ENCODE results near the gene PDE1A.

PDE1A gene

GRCh38 chr2:182267971-182268370 lies 158.9 kb downstream of the PDE1A start:
- TF ChIP-seq CTCF (conservative IDR thresholded peaks at IDR 0.05; ENCODE audit: low read depth, low read length): no peak
- DNase-seq (ENCODE audit: low read depth): no peak
- H3K4me3 ChIP-seq (ENCODE audit: low read length): no peak overlapping the region

DNA sequence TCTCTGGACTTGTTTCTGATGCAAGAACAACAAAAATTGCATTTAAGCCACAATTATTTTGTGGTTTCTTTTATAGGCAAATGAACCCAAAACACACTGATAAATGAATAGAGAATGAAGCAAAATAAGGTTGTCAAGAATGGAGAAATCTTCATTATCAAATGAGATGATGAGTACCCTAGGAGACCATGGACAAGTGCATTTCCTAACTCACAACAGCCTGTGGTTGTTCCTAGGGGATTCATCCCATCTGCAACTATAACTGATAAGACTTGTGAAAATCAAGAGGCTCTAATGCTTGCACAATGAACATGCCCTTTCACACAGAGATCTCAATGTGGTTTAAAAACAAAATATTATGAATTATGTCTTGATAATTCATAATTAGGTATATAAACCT lies 159.9 kb downstream of the PDE1A start:
- DNase-seq (ENCODE audit: low read depth): no peak
- no peak overlapping the region for H3K4me3 ChIP-seq (ENCODE audit: low read length)
- no peak for TF ChIP-seq CTCF (conservative IDR thresholded peaks at IDR 0.05; ENCODE audit: low read depth, low read length)

GRCh38 chr2:182265718-182266117 lies 161.1 kb downstream of the PDE1A start:
- DNase-seq (ENCODE audit: low read depth): no peak
- TF ChIP-seq CTCF (conservative IDR thresholded peaks at IDR 0.05; ENCODE audit: low read depth, low read length): no peak
- H3K4me3 ChIP-seq (ENCODE audit: low read length): no peak overlapping the region

GRCh38 chr2:182261860-182262387 lies 164.9 kb downstream of the PDE1A start:
- TF ChIP-seq CTCF (conservative IDR thresholded peaks at IDR 0.05; ENCODE audit: low read depth, low read length): no peak
- no peak for DNase-seq (ENCODE audit: low read depth)
- no peak overlapping the region for H3K4me3 ChIP-seq (ENCODE audit: low read length)

- TF ChIP-seq CTCF (conservative IDR thresholded peaks at IDR 0.05; ENCODE audit: low read depth, low read length): no peak
Measured at GRCh38 chr2:182259629-182260150, 167.1 kb downstream of the PDE1A start.

DNA sequence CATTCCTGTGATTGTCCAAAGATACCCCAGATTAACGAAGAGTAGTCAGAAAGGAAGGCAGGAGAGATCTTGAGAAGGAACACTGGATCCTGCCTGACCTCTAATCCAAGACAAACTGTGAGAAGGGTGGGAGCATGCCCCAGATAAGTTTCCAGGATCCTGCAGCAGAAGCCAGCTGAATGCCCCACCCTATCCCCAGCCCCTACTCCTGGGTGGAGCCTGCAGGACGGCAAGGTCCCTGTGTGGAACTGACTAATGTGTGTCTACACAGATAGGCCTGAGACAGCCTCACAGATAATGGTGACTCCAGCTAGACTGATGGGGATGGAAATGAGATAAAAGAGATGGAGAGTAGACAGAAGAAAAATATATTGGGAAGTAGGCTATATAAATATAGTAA lies 174.3 kb downstream of the PDE1A start:
- no peak overlapping the region for H3K4me3 ChIP-seq (ENCODE audit: low read length)
- no peak for TF ChIP-seq CTCF (conservative IDR thresholded peaks at IDR 0.05; ENCODE audit: low read depth, low read length)
- DNase-seq (ENCODE audit: low read depth): no peak

More at GRCh38 chr2:182259629-182260150, 167.1 kb downstream of the PDE1A start:
- H3K4me3 ChIP-seq (ENCODE audit: low read length): no peak overlapping the region
- DNase-seq (ENCODE audit: low read depth): no peak

- TF ChIP-seq CTCF (conservative IDR thresholded peaks at IDR 0.05; ENCODE audit: low read depth, low read length): no peak
- no peak for DNase-seq (ENCODE audit: low read depth)
- no peak overlapping the region for H3K4me3 ChIP-seq (ENCODE audit: low read length)
Measured at GRCh38 chr2:182248898-182249297, 177.9 kb downstream of the PDE1A start.
